MM.1S (cell line): ENCODE results near the gene NDUFAF4.

Experiments
- CTCF ChIP-seq: fragments of 300-600 bp; sonication (generic); IDR thresholded peaks from 2 replicates; pipeline ENCODE4 v1.5.1; 2016; ENCODE audit warnings: antibody characterized with exemption, low read length, mixed read lengths
- EZH2 ChIP-seq: fragments of 300-600 bp; sonication (generic); optimal IDR thresholded peaks from 2 replicates; pipeline ENCODE3; 2017; ENCODE audit warnings: low read depth, mild to moderate bottlenecking, antibody characterized with exemption, low read length, mixed read lengths

GRCh38 chr6:96943555-96944215, 46.0 kb upstream of the NDUFAF4 start:
- no peak for TF ChIP-seq CTCF
- TF ChIP-seq EZH2: no peak
